Epidermal melanocyte (primary cell): Measurements from ENCODE around the gene KRTAP10-11.
"Not testable (repeated sequence)": the region's sequence is repeated elsewhere in the genome, so short reads cannot be mapped to it uniquely, and the experiment has no call there.

Experiments
- DNase-seq: peaks from one replicate; pipeline ENCODE4 v3.0.0; 2011; ENCODE audit warnings: low spot score; ENCODE audit not compliant: insufficient read length

The KRTAP10-11 gene

GRCh38 chr21:44664691-44665090 is 18.5 kb downstream of the KRTAP10-11 start:
- DNase-seq = no peak

DNA sequence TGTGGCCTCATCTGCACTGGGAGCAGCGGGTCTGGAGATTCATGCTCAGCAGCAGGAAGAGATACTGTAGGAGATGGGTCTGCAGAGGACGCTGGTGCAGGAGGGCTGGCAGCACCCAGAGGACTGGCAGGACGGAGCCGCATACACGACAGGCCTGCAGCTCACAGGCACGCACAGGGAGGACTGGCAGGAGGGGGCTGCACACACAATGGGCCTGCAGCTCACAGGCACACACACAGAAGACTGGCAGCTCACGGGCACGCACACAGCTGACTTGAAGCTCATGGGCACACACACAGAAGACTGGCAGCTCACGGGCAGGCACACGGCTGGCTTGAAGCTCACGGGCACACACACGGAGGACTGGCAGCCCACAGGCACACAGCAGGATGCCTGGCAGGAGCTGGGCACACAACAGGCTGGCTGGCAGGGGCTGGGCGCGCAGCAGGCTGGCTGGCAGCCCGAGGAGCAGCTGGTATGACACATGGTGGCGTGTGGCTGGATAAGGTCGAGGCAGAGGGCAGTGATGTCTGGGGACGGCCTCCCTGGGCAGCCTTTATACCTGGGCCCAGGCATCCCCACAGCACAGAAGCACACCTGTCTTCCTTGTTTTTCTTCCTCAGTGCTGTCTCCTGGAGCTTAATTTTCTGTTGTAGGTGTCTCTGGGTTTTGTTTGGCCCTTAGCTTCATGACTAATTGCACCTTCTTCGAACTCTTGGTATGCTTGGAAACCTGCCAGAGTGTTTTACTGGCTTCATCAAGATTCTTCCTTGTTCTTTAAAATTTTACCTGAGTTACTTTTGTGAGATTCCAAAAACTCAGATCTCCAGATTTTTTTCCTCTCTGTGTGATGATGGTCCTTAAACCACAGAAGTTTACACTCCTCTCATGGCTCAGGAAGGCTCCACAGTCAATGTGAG is 20.4 kb downstream of the KRTAP10-11 start, which contains the start of gene KRTAP12-2:
Gene KRTAP12-2 (minus strand): TSS at position 527 of the 920 bp plus-strand sequence. CDS start 41 bp downstream, at position 486.
- no peak for DNase-seq

DNA sequence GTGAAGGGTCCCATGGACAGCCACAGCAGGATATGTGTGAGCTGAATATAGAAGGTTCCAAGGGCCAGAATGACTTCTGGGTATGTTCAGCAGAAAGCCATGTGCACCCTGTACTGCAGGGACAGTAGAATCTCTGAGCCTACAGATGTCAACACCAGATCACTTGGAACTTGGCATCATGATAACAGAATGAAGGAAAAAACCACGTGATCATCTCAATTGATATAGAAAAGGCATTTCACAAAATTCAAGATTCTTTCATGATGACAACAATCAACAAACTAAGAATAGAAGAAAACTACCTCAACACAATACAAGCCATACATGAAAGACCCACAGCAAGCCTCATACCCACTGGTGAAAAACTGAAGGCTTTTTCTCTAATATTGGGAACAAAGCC is 21.4 kb downstream of the KRTAP10-11 start:
- DNase-seq = no peak

GRCh38 chr21:44670642-44671432 is 24.6 kb downstream of the KRTAP10-11 start:
- no peak for DNase-seq

GRCh38 chr21:44671911-44672310 is 25.7 kb downstream of the KRTAP10-11 start:
- DNase-seq = no peak

DNA sequence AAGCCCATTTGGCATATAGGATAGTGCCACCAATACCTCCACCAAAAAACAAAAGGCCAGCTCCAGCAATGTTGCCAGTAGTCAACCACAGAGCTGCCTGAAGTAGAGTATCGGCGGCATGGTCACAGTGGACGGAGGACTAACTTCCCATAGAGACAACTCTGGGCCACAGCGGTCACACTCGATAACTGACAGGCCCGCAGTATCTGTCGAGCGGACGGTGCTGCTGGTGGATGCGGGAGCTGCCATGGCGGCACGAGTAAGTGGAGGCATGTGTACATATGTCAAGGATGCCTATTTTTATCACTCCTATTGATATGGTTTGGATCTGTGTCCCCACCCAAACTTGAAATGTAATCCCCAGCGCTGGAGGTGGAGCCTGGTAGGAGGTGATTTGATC is 31.7 kb downstream of the KRTAP10-11 start:
- DNase-seq = no peak

GRCh38 chr21:44681152-44681551 is 34.9 kb downstream of the KRTAP10-11 start:
- DNase-seq = no peak

GRCh38 chr21:44681861-44682579 is 35.8 kb downstream of the KRTAP10-11 start, which contains the start of gene KRTAP12-1:
Gene KRTAP12-1 (minus strand): TSS chr21:44682163. CDS start chr21:44682123, 40 bp downstream.
- DNase-seq = no peak

GRCh38 chr21:44682580-44683151 is 36.5 kb downstream of the KRTAP10-11 start:
- DNase-seq = no peak

GRCh38 chr21:44684077-44684476 is 37.9 kb downstream of the KRTAP10-11 start:
- no peak for DNase-seq

- no peak for DNase-seq
Measured at GRCh38 chr21:44684483-44684882, 38.3 kb downstream of the KRTAP10-11 start.

- DNase-seq = not testable (repeated sequence)
Measured at GRCh38 chr21:44685050-44685449, 38.8 kb downstream of the KRTAP10-11 start.

DNA sequence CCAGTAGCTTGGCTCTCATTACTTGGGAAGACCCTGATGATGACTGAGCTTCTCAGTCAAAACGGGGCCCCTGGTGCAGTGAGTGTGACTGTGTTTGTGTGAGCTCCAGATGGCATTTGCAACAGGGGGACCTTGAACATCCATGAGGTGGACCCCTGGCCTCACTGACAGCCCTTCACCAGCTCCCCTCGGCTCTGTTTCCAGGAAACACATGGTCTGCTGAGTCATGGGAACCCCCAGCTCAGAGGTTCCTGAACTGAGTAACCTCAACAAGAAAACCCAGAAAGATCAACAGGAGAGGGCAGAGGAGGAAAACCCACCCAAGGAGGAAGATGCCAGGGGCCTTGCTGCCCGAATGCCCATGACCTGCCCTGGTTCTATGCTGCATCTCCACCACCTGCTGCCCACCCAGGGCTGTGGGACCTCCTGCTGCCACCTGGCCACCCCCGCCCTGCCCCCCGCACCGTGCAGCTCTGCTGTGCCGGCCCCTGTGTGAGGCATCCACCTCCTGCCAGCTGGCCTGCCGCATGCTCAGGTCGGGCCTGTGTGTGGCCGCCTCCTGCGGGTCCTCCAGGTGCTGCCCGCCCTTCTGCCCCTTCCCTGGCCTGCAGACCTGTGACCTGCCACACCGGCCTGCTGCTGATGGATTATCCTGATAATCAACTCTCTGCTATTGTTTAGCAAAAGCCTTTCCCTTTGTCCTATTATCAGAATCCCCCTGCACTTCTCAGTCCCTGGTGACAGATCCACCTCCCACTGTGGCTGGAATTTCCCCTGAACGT is 40.0 kb downstream of the KRTAP10-11 start:
- no peak for DNase-seq

- no peak for DNase-seq
Measured at GRCh38 chr21:44686843-44687561, 40.8 kb downstream of the KRTAP10-11 start.

DNA sequence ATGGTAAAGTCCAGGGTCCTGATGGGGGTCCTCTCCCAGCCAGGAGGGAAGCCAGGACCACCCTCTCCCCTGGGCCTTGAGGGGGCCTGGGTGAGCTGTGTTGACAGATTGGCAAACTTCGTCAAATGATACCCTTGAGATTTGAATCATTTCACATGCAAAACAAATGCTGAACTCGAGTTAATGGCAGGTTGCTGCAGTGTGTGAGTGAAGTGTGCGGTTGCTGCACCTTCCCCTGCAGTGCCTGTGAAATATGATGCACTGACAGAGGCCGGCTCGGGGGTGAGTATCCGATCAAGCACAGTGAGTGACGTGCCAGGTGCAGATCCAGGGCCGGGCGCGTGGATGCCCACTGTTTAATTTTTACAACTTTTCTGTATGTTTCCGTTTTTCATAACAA is 41.5 kb downstream of the KRTAP10-11 start:
- no peak for DNase-seq

- DNase-seq = not testable (repeated sequence)
Measured at GRCh38 chr21:44689740-44690139, 43.5 kb downstream of the KRTAP10-11 start.

DNA sequence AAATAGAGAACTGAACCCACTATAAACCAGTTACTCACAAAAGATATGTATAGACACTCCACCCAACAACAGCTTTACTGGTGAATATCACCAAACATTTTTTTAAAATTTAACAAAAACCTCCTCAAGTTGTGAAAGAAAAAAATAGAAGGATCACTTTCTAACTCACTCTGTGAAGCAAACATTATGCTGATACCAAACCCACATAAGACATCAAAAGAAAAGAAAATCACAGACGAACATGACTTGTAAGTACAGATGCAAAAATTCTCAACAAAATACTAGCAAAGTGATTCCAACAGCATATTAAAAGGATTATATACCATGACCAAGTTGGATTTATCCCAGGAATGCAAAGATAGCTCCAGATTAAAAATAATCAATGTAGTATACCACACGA is 45.5 kb downstream of the KRTAP10-11 start:
- no peak for DNase-seq

DNA sequence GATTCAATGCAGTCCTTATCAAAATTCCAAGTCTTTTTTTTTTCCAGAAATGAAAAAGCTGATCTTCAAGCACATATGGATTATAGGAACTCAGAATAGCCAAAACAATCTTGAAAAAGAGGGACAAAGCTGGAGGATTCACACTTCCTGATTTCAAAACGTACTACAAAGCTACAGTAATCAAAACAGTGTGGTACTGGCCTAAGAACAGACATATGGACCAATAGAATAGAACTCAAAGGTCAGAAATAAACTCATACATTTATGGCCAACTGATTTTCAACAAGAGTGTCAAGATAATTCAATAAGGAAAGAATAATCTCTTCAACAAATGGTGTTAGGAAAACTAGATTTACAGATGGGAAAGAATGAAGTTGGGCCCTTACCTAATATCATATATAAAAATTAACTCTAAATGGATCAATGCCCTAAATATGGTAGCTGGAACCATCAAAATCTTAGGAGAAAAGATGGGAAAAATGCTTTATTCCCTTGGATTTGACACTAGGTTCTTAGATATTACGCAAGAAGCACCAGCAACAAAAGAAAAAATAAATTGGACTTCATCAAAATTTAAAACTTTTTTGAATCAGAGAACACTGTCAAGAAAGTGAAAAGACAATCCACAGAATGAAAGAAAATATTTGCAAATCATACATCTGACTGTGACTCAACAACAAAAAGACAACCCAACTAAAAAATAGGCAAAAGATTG is 46.7 kb downstream of the KRTAP10-11 start:
- DNase-seq = no peak

GRCh38 chr21:44694776-44695175 is 48.6 kb downstream of the KRTAP10-11 start:
- no peak for DNase-seq
